ENCODE measurements around the gene ATG10.

The ATG10 gene

DNA sequence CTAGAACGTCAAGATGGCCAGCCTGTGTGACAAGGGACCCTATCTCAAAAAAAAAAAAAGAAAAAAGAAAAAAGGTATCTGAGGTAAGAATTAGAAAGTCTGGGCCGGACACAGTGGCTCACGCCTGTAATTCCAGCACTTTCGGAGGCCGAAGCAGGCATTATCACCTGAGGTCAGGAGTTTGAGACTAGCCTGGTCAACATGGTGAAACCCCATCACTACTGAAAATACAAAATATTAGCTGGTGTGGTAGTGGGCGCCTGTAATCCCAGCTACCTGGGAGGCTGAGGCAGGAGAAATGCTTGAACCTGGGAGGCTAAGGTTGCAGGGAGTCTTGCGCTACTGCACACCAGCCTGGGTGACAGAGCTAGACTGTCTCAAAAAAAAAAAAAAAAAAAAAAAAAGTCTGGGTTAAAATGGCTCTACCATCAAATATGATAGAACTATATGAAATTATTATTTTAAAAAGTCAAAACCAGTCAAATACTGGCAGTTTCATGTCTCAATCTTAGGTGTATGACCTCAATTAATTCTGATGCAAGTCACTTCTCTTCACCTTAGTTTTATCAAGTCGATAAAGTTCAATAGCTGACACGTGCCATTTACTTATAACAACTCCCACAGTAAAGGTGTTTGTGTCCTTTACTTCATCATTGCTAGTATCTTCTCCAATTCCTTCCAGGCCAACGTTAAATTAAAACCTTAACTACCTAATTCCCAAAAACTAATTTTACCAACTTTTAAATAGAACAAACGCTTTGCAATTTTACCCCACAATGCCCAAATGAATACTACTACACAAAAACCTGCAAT lies 305.2 kb downstream of the ATG10 start:
- no peak for DNase-seq (ENCODE audit: low spot score)

DNA sequence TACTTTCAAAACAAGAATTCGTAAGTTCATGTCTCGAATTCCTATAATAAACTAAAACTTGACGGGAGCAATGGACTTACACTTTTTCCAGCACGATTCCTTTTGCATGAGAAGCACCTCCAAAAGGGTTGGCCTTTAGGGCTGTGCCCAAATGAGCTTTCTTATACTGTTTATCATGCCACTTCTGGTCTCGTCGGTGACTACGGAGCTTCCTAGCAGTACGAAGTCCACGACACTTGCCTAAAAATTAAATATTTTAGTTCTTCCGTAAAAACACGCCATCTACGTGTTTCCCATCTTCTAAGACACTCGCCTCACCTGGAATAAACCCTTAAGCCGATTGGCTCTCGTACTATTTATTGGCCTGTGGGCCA lies 305.8 kb downstream of the ATG10 start:
- no peak for DNase-seq (ENCODE audit: low spot score)

DNA sequence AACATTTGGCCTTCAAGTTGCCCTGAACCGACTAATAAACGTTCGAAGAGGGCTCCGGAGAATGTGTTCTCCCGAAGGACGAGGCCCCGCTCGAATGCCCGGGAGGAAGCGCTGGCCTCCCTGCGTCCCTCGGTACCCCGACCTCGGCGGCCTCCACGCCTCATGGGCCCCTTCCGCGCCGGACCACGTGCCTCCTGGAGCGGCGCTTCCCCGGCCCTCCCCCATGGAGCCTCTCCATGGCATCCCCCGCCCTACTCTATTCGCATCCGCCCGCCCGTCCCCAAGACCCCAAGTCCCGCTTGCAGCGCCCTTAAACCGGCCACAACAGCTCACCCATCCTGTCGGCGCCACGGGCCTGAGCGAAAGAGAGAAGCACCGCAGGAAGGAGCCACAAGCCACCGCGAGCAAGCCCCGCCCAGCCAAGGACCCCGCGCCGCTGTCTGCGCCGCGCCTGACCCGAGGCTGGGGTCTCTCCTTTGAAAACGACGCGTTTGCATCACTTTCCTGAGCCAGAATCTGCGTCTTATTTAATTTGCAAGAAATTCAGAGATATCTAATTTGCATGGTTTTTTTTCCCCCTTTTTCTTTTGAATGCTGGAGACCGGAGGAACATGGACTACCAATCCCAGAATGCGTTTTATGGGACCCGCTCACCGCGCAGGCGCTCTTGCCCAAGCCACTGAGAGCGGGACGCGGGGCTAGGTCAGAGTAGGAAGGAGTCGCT lies 306.3 kb downstream of the ATG10 start, which contains the start of gene RPS23:
Gene RPS23, minus strand, starts transcription at position 368 of the 724 bp plus-strand sequence. Its CDS starts 31 bp downstream, at position 337.
- peak; percentile 93 for DNase-seq (ENCODE audit: low spot score)

DNA sequence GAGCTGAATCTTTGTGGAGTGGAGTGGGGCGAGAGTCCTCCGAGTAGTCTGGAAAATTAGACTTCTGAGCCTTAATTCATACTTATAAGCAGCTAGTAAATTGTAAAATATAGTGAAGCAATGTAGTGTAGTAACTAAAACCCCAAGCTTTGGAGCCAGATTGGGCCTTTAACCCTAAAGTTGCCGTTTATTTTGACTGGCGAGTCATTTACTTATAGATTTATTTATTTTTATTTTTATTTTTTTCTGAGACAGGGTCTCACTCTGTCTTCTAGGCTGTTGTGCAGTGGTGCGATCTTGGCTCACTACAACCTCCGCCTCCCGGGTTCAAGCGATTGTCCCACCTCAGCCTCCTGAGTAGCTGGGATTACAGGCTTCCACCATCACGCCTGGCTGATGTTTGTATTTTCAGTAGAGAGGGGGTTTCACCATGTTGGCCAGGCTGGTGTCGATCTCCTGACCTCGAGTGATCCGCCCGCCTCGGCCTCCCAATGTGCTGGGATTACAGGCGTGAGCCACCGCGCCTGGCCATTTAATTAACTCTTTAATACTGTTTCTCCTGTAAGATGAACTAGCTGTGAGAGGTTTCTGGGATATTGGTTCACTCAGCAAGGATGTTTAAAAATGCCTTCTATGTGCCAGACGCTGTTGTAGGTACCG lies 307.0 kb downstream of the ATG10 start:
- no peak for DNase-seq (ENCODE audit: low spot score)

DNA sequence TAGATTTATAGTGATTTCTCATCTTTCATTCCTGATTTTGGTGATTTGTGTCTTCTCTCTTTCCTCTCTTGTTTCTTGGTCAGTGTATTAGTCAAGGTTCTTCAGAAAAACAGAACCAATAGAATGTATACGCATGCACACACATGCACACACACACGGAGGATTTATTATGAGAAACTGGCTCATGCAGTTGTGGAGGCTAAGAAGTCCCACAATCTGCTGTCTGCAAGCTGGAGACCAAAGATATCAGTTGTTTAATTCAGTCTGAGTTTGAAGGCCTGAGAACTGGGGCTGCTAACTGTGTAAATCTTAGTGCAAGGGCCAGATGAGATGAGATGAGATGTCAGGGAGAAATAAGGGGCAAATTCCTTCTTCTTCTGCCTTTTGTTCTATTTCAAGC lies 312.1 kb downstream of the ATG10 start:
- DNase-seq (ENCODE audit: low spot score): no peak

DNA sequence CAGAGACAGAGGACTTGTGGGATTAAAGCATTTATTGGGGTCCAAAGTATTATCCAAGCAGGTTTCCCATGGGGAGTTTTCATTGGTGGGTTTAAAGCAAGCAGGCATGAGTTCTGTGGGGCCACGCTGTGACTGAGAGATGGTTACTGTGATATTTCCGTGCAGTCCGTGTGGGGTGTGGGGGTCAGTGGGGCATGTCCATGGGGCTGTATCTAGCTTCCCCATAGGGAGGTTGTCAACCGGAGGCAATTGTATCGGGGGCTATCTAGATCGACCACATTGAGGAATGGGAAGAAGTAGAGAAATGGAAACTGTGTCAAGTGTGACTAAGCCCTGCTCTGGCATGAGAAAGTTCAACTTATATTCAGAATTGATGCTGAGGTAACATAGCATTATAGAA lies 313.4 kb downstream of the ATG10 start:
- DNase-seq (ENCODE audit: low spot score): no peak

DNA sequence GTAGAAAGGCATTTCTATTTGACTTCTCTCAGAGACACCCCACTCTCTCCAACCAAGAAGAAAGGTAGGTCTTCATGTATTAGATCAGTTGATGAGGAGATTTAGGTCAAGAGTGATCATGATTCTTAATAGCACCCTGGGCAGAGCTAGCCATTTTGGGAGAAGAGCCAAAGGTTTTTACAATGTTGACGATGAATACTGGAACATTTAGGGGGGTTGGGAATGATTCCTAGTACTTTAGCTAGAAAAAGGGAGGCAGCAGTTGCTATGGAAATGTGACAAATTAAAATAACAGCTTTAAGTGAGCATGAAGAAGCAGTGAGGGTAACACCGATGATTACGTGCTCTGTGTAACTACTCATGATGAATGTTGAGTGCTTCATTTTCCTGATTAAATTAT lies 315.8 kb downstream of the ATG10 start:
- DNase-seq (ENCODE audit: low spot score): no peak

DNA sequence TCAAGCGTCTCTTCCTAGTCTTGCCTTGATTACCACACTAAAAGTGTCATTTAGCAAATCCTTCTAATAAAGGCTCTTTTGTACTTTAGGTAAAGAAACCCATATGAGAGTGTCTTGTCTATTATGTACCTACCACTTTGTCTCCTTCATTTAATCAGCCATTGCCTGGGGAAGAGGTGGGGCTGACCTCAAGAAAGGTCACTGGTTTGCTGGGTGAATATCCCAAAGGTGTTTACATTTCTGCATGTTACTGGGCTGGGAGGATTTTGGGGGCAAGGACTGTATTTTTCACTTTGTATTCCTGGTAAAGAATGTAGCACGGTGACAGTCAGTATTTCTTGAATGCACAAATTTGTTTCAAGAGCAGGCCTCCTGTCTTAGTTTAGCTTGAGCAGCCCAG lies 318.2 kb downstream of the ATG10 start:
- DNase-seq (ENCODE audit: low spot score): no peak

DNA sequence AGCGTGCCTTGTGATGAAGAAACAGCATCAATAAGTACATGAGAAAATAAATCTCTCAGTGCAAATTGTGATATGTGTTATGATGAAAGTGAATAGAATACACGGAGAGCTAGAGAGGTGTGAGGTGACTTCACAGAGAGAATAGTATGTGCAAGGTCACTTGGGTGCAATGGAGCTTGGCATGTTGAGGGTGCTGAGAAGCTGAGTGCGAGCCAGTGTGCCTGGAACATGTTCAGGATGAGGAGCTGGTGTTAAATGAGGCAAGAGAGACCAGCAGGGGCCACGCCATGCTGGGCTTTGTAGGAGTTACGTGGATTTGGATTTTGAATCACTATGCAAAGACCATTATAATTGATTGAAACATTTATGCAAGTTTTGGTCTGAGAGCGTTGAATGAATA lies 319.1 kb downstream of the ATG10 start:
- DNase-seq (ENCODE audit: low spot score): no peak

DNA sequence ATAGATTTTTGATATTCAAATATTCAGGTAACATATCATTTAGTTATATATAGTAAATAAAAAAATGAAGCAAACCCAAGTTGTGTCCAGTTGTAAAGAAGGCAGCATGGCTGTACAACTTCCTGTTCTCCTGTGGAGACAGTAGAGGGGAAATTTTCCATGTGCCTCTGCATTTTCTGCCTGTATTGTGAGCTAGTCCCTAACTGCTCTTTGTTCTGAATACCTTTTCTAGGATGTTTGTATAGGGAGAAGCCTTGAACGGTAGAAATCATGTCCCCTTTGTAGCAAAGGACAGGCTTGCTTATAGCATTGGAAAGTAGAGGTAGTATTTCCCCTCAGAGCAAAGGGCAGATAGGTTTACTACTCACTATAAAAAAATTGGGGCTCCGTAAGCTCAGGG lies 319.6 kb downstream of the ATG10 start:
- DNase-seq (ENCODE audit: low spot score): no peak

DNA sequence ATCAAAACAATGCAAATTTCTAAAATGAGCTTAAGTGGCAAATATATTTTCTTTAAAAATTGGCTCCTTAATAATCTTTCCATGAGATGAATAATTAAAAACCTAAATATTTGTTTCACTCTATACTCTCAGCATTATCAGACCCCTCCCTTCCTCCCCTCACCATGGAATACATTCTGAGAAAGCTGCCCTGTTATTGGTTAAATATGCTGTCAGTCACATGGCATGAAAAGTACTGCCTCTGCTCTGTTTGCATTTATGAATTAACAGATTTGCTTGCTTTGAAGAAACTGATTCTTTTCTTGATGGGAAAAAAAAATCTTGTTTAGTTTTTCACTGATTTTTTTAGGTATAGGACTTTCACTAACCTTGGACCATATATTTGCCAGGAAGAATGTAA lies 323.3 kb downstream of the ATG10 start:
- no peak for DNase-seq (ENCODE audit: low spot score)

DNA sequence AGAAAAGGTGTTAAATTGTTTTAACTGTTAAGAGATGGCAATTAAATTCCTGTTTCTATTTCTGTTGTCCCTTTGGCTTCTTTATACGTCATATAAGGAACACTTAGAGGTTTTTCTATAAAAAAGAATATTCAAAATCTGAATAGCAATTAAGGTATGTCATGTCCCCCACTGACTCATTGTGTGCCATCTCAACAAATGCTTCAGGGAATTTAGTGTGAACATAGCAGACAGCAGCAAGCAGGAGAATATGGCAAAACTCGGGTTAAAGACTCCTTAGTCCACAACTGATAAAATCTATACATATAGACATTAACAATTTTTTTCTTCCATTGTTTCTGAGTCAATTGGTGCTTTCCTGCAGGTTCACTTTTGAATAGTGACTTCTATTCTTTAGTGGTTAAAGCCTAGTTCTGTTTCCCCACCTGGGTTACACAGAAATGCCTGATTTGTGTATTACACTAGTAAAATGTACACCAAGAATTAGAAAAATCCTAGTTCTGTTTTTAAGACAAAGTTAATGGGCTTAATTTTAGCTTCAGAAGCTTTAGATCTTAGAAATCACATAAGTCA lies 324.2 kb downstream of the ATG10 start:
- DNase-seq (ENCODE audit: low spot score): no peak

DNA sequence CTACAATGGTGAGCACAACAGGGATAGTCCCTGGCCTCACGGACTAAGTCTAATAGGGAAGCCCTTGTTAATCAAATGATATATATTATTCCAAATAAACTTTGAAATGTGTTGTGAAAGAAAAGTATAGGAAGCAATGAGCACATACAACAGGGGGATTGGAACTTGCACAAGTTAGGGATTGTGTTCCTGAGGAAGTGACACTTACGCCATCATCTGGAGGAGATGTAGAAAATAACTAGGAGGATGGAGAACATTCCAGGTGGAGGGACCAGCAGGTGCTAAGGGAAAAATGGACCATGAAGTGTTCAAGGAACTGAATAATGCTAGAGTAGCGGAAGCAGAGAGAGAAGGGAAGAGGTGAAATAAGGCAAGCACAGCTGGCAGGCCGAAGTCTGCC lies 325.1 kb downstream of the ATG10 start:
- DNase-seq (ENCODE audit: low spot score): no peak

DNA sequence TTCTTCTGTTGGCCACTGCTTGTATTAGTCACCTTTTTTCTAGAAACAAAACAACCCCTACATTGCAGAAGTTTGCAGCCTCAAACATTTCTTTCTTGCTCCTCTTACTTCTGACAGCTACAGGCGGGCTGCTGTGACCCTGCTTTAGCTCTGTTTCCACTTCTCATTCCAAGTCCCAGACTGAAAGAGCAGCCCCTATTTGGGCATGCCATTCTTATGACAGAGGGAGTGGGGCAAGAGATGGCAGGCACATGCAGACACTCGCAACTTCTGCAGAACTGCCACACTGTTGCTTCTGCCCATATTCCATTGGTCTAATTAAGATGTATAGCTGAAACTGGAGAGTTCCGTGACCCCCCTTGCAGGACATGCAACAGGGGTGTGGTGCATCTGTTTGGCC lies 325.9 kb downstream of the ATG10 start:
- no peak for DNase-seq (ENCODE audit: low spot score)

DNA sequence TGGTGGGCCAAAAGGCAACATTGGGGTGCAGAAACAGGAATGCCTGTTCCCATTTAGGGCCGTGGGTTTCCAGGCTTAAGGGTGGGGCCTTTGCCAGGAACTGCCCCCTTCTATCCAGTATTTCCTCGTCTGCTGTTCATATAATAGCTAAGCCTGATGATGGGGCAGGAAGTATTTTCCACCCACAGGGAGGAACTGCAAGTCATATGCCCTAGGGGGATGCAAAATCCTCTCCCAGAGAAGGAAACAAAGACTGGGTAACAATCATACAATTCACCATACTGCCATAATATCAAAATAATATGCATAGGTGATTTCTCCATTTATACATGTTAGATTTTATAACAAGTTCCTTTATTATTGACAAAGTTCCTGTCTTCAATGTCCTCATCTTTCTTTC lies 326.8 kb downstream of the ATG10 start:
- no peak for DNase-seq (ENCODE audit: low spot score)

DNA sequence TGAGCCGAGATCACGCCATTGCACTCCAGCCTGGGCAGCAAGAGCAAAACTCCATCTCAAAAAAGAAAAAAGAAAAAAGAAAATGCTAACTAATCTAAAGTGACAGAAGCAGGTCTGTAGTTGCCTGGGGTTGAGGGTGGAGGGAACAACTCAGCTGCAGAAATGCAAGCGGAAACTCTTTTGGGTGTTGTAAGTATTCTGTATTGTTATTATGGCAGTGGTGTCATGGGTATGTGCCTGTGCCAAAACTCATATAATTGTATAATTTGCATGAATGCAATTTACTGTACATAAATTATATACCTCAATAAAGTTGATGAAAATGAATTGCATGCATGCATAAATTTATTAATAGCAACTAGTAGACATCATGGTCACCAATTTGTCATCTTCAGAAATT lies 329.4 kb downstream of the ATG10 start:
- DNase-seq (ENCODE audit: low spot score): no peak

Measured in RKO (cell line).